H9 (cell line): ENCODE measurements around the gene BEX4. TPM values are rescaled to one million over a fixed set of nuclear protein-coding genes. Genes with fewer than 3 reads are reported as not detected.
"Not testable (repeated sequence)": the region's sequence is repeated elsewhere in the genome, so short reads cannot be mapped to it uniquely, and the experiment has no call there.

ENCODE experiments used
- DNase-seq: peaks from one replicate; pipeline ENCODE4 v3.0.0-alpha.2; 2017
- H2AFZ ChIP-seq: one replicate; pipeline ENCODE4 v1.6.1; 2013; ENCODE audit warnings: mild to moderate bottlenecking, low read length, control low read depth, moderate library complexity
- H2AK5ac ChIP-seq: 2 replicates; pipeline ENCODE4 v1.6.1; 2013; ENCODE audit warnings: low read length, control low read depth, mixed read lengths; ENCODE audit not compliant: insufficient read length
- H2BK120ac ChIP-seq: one replicate; pipeline ENCODE4 v1.6.1; 2013; ENCODE audit warnings: low read depth, mild to moderate bottlenecking, low read length, control low read depth, inconsistent platforms; ENCODE audit not compliant: poor library complexity, severe bottlenecking
- H2BK12ac ChIP-seq: 2 replicates; pipeline ENCODE4 v1.6.1; 2013; ENCODE audit warnings: low read length, control low read depth, mixed read lengths, low read depth; ENCODE audit not compliant: insufficient read length
- H2BK15ac ChIP-seq: 2 replicates; pipeline ENCODE4 v1.6.1; 2013; ENCODE audit warnings: low read depth, low read length, control low read depth
- H2BK20ac ChIP-seq: one replicate; pipeline ENCODE4 v1.6.1; 2013; ENCODE audit warnings: low read depth, mild to moderate bottlenecking, low read length, control low read depth, inconsistent platforms; ENCODE audit not compliant: poor library complexity, severe bottlenecking
- H2BK5ac ChIP-seq: 2 replicates; pipeline ENCODE4 v1.6.1; 2013; ENCODE audit warnings: low read length, control low read depth, mixed read lengths; ENCODE audit not compliant: insufficient read length
- H3K14ac ChIP-seq: 2 replicates; pipeline ENCODE4 v1.6.1; 2013; ENCODE audit warnings: low read length, control low read depth; ENCODE audit not compliant: insufficient read depth
- H3K18ac ChIP-seq: 2 replicates; pipeline ENCODE4 v1.6.1; 2013; ENCODE audit warnings: low read depth, mild to moderate bottlenecking, mixed read lengths, low read length, control low read depth; ENCODE audit not compliant: insufficient read length
- H3K23ac ChIP-seq: 2 replicates; pipeline ENCODE4 v1.6.1; 2013; ENCODE audit warnings: low read length, control low read depth, mixed read lengths, low read depth; ENCODE audit not compliant: insufficient read length
- H3K23me2 ChIP-seq: 2 replicates; pipeline ENCODE4 v1.6.1; 2013; ENCODE audit warnings: low read depth, mild to moderate bottlenecking, mixed read lengths, low read length, control low read depth; ENCODE audit not compliant: insufficient read length, poor library complexity, severe bottlenecking
- H3K27ac ChIP-seq: 2 replicates; pipeline ENCODE4 v1.5.1; 2013; ENCODE audit warnings: low read length, control low read depth, mixed read lengths, low read depth; ENCODE audit not compliant: insufficient read length
- H3K27me3 ChIP-seq: 2 replicates; pipeline ENCODE4 v1.6.1; 2013; ENCODE audit warnings: low read length, control low read depth, inconsistent platforms; ENCODE audit not compliant: insufficient read depth
- H3K4ac ChIP-seq: 2 replicates; pipeline ENCODE4 v1.6.1; 2013; ENCODE audit warnings: low read depth, mild to moderate bottlenecking, control low read depth, inconsistent platforms, low read length, moderate library complexity
- H3K4me1 ChIP-seq: 2 replicates; pipeline ENCODE4 v1.6.1; 2013; ENCODE audit warnings: low read length, control low read depth, inconsistent platforms; ENCODE audit not compliant: insufficient read depth
- H3K4me2 ChIP-seq: 2 replicates; pipeline ENCODE4 v1.6.1; 2013; ENCODE audit warnings: low read length, control low read depth, mixed read lengths; ENCODE audit not compliant: insufficient read length, insufficient read depth
- H3K56ac ChIP-seq: 2 replicates; pipeline ENCODE4 v1.6.1; 2013; ENCODE audit warnings: low read depth, mild to moderate bottlenecking, mixed read lengths, low read length, control low read depth; ENCODE audit not compliant: insufficient read length
- H3K79me1 ChIP-seq: 2 replicates; pipeline ENCODE4 v1.6.1; 2013; ENCODE audit warnings: low read depth, mild to moderate bottlenecking, moderate library complexity, low read length, control low read depth, inconsistent platforms; ENCODE audit not compliant: insufficient read depth, poor library complexity, severe bottlenecking
- H3K79me2 ChIP-seq: 2 replicates; pipeline ENCODE4 v1.6.1; 2013; ENCODE audit warnings: low read length, control low read depth, inconsistent platforms; ENCODE audit not compliant: insufficient read depth
- H3K9ac ChIP-seq: 2 replicates; pipeline ENCODE4 v1.6.1; 2013; ENCODE audit warnings: low read length, control low read depth, mixed read lengths; ENCODE audit not compliant: insufficient read length; ENCODE audit errors: extremely low read depth
- H3K9me3 ChIP-seq: one replicate; pipeline ENCODE4 v1.6.1; 2013; ENCODE audit warnings: low read depth, low read length, inconsistent platforms; ENCODE audit not compliant: control insufficient read depth
- H3T11ph ChIP-seq: one replicate; pipeline ENCODE4 v1.6.1; 2013; ENCODE audit warnings: mild to moderate bottlenecking, low read length, control low read depth, inconsistent platforms
- H4K20me1 ChIP-seq: one replicate; pipeline ENCODE4 v1.6.1; 2013; ENCODE audit not compliant: control insufficient read depth, insufficient read length, insufficient read depth
- H4K5ac ChIP-seq: 2 replicates; pipeline ENCODE4 v1.6.1; 2013; ENCODE audit warnings: low read depth, mild to moderate bottlenecking, mixed read lengths, low read length, control low read depth; ENCODE audit not compliant: insufficient read length
- H4K8ac ChIP-seq: replicated peaks from 2 replicates; pipeline ENCODE4 v1.6.1; 2013; ENCODE audit warnings: low read length, control low read depth, mixed read lengths, low read depth; ENCODE audit not compliant: insufficient read length
- H4K91ac ChIP-seq: 2 replicates; pipeline ENCODE4 v1.6.1; 2013; ENCODE audit warnings: low read depth, mild to moderate bottlenecking, moderate library complexity, mixed read lengths, low read length, control low read depth; ENCODE audit not compliant: insufficient read length
- H3K27ac Mint-ChIP-seq, 3 experiments: 2 replicates in 2 of 3; 3 replicates in 1 of 3; pipeline ENCODE4 v1.8.0; 2020 to 2021; ENCODE audit warnings: mixed read lengths in 3 of 3, mild to moderate bottlenecking in 1 of 3, moderate library complexity in 1 of 3
- H3K27me3 Mint-ChIP-seq: 2 replicates; pipeline ENCODE4 v1.8.0; 2021; ENCODE audit warnings: low read depth, mild to moderate bottlenecking, moderate library complexity, mixed read lengths
- H3K36me3 Mint-ChIP-seq, 3 experiments: 2 replicates in 2 of 3; 3 replicates in 1 of 3; pipeline ENCODE4 v1.8.0; 2020 to 2021; ENCODE audit warnings: low read depth in 3 of 3, mixed read lengths in 3 of 3; ENCODE audit not compliant: insufficient read depth in 1 of 3
- H3K4me1 Mint-ChIP-seq, 2 experiments: 2 replicates each; pipeline ENCODE4 v1.8.0; 2020; ENCODE audit warnings: mixed read lengths in 2 of 2
- H3K4me3 Mint-ChIP-seq, 2 experiments: 2 replicates in 1 of 2; 3 replicates in 1 of 2; pipeline ENCODE4 v1.8.0; 2020 to 2021; ENCODE audit warnings: mild to moderate bottlenecking in 2 of 2, mixed read lengths in 2 of 2, moderate library complexity in 1 of 2
- H3K9me3 Mint-ChIP-seq, 2 experiments: 2 replicates in 1 of 2; 3 replicates in 1 of 2; pipeline ENCODE4 v1.8.0; 2020; ENCODE audit warnings: mild to moderate bottlenecking in 2 of 2, mixed read lengths in 2 of 2, moderate library complexity in 1 of 2
- CTCF ChIP-seq: fragments of 200-600 bp; sonication (generic); conservative IDR thresholded peaks from 3 replicates; pipeline ENCODE4 v1.8.0; 2021; ENCODE audit warnings: antibody characterized with exemption, mild to moderate bottlenecking
- WGBS: extraction: QIAGEN DNeasy Blood & Tissue Kit; methylation state at CpG from one replicate; pipeline ENCODE4 v1.1.7; 2013; ENCODE audit warnings: missing lambda C conversion rate, low lambda C conversion rate, mixed read lengths; ENCODE audit not compliant: insufficient read length; ENCODE audit errors: extremely low coverage; 5-methylcytosine and 5-hydroxymethylcytosine counted together
- total RNA-seq: library from RNA; stranded (reverse); gene quantifications from 2 replicates; pipeline ENCODE4 v1.2.1, GENCODE V29; 2021

BEX4 gene
- total RNA-seq, 1 experiment from 2014 or later, result 48.2 TPM

- WGBS, result no CpG with 5 or more reads among the region's 1 CpG
- H2BK20ac ChIP-seq, result no peak overlapping the region
- no peaks in the 10 kb centered on the region for H3K4me1 ChIP-seq
- H3K9me3 Mint-ChIP-seq, result peaks cover 0 to 49% of the 10 kb centered on the region in 2 experiments; a peak in 3 of 5 replicates
- no peak overlapping the region for H2BK15ac ChIP-seq
- H4K8ac ChIP-seq, result no peak overlapping the region
- H3K4me2 ChIP-seq, result no peak overlapping the region
- no peak overlapping the region for H2AK5ac ChIP-seq
- no peak overlapping the region for H3K18ac ChIP-seq
- H3K14ac ChIP-seq, result no peak overlapping the region
- DNase-seq, result no peak
- H2BK120ac ChIP-seq, result no peak overlapping the region
- no peaks in the 10 kb centered on the region for H3K9me3 ChIP-seq
- H3K4me1 Mint-ChIP-seq, result no peaks in the 10 kb centered on the region
- H4K5ac ChIP-seq, result no peak overlapping the region
- no peak for TF ChIP-seq CTCF
- no peak overlapping the region for H2BK12ac ChIP-seq
- no peaks in the 10 kb centered on the region for H3K36me3 Mint-ChIP-seq
- no peak overlapping the region for H3K23ac ChIP-seq
- H3K27me3 ChIP-seq, result no peaks in the 10 kb centered on the region
- no peak overlapping the region for H3T11ph ChIP-seq
- no peaks in the 10 kb centered on the region for H3K79me1 ChIP-seq
- no peaks in the 10 kb centered on the region for H3K23me2 ChIP-seq
- no peak overlapping the region for H3K56ac ChIP-seq
- H3K9ac ChIP-seq, result no peak overlapping the region
- no peak overlapping the region for H3K4ac ChIP-seq
- no peak overlapping the region for H2BK5ac ChIP-seq
- no peak overlapping the region for H2AFZ ChIP-seq
- no peak overlapping the region for H3K27ac Mint-ChIP-seq
- H3K27me3 Mint-ChIP-seq, result no peaks in the 10 kb centered on the region
- H3K27ac ChIP-seq, result no peak overlapping the region
- H4K91ac ChIP-seq, result no peak overlapping the region
- H3K79me2 ChIP-seq, result no peaks in the 10 kb centered on the region
- no peaks in the 10 kb centered on the region for H4K20me1 ChIP-seq
- no peak overlapping the region for H3K4me3 Mint-ChIP-seq
Measured at GRCh38 chrX:103234869-103235268, 20.0 kb downstream of the BEX4 start.

GRCh38 chrX:103235608-103236007 is 20.7 kb downstream of the BEX4 start:
- not testable (repeated sequence) for H2AK5ac ChIP-seq, H2BK5ac ChIP-seq, H4K8ac ChIP-seq, H2BK120ac ChIP-seq, H3K56ac ChIP-seq, H3K9ac ChIP-seq, H4K5ac ChIP-seq, H3K27me3 Mint-ChIP-seq, H3K4me3 Mint-ChIP-seq, H2BK20ac ChIP-seq, H3K4me2 ChIP-seq, H4K91ac ChIP-seq, H3K27ac Mint-ChIP-seq, DNase-seq, H3K18ac ChIP-seq, H3T11ph ChIP-seq, H3K14ac ChIP-seq, H3K4ac ChIP-seq, H3K27ac ChIP-seq, H3K23me2 ChIP-seq, H3K4me1 Mint-ChIP-seq, H3K23ac ChIP-seq, H3K4me1 ChIP-seq, H2BK15ac ChIP-seq, H4K20me1 ChIP-seq, H3K79me1 ChIP-seq, H3K9me3 ChIP-seq, H2AFZ ChIP-seq, H3K36me3 Mint-ChIP-seq, H2BK12ac ChIP-seq, H3K79me2 ChIP-seq, H3K27me3 ChIP-seq
- peaks cover 0 to 47% of the 10 kb centered on the region in 2 experiments; a peak in 3 of 5 replicates for H3K9me3 Mint-ChIP-seq
- no CpG with 5 or more reads among the region's 2 CpGs for WGBS
